Stimulated activated CD8-positive, alpha-beta memory T cell treated with anti-CD3 and anti-CD28 coated beads, Interleukin-7, amount 100 ng/mL, for 24 hours (primary cell): Measurements from ENCODE around the gene BFSP2.
"Not testable (repeated sequence)": the region's sequence is repeated elsewhere in the genome, so short reads cannot be mapped to it uniquely, and the experiment has no call there.

ENCODE experiments used
- DNase-seq: peaks from one replicate; pipeline ENCODE4 v3.0.0-alpha.2; 2020; ENCODE audit warnings: low read depth

BFSP2 gene

DNA sequence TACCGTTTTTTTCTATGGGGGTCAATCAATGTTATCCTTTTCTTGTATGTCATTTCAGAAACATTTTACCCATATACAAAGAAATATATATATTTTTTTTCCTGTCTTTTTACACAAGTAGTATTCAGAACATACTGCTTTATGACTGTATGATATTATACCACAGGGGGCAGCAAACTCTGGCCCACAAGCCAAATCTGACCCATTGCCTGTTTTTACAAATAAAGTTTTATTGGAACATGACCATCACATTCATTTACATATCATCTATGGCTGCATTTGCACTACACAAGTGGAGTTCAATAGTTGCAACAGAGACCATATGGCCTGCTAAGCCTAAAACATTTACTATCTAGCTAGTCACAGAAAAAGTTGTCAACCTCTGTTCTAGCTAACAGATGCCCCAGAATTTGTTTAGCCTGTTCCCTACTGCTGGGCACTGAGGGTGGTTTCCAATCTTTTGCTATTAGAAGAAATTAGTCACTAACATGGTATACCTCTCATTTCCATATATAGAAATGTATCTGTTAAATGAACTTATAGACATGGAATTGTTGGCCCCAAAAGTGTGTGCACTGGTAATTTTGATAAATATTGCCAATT, 57.7 kb downstream of the BFSP2 start:
- no peak for DNase-seq

DNA sequence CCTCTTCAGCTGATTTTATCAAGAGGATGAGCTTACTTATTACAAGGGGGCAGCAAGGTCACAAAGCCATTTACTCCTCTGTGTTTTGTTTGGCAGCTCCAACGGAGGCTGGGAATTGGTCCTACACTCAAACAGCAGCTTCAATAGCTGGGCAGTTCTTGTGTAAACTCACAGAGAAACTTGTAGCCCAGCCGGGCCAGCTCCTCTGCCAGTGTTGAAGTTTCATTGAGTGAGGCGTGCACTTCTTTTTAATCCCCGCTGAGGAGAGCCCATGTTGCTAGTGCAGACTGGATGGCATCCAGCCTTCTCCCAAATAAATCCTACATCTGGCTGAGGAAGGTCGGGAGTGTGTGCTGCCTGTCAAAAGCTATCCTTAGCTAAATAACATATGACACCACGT, 59.5 kb downstream of the BFSP2 start:
- no peak for DNase-seq

DNA sequence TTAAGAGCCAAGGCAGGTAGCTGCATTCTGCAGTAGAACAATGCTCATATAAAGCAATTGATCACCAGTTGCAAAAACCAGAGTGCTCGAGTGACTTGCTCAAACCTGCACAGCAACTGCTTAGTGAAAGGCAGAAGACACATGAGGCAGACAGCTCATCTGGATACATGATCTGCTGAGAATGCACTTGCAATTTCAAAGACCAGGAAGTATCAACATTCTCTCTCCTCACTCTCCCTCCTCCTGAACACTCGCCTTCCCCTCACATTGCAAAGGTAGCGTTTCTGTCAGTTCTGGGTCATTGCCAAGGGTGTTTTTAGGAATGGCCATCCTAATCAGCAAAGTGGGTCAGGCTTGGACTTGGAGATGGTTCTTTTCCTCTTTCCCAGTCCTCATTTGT, 61.0 kb downstream of the BFSP2 start:
- no peak for DNase-seq

DNA sequence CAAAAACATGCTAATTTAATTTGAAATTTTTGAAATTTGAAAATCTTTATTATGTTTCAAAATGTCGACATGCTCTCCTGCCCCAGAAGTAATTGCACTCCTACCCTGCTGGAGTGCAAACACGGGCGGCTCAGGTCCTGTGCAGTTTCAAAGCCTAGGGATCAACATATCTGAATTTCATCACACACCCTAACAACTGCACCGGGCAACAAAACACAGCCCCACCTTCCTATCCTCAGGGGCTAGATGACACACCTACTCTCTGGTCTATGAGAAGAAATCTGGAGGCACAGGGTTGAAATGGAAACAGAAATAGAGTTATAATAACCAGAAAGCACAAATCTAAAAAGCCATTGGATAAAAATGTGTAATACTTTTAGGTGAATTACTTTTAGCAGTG, 61.4 kb downstream of the BFSP2 start:
- DNase-seq, result no peak

DNA sequence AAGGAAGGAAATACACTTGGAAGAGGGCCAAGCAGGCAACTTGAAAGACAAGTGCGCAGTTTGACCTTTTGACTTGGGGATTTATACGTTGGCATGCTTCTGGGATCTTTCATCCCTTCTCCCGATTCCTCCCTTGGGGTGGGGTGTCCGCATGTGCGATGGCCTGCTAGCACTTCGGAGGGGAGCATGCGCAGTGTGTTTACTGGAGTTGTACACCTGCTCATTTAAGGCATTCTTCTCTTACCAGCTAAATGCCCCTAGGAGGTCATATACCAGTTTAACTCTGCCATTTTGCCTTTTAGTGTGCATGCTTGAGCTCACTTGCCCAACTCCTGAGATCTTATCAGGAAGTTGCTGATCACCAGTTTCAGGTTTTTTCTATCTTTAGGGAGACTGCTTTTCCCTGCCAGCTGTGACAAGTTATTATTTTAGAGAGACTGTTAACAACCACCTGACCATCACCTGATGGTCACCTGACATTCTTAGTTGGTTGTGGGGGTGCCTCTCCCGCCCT, 63.5 kb downstream of the BFSP2 start:
- no peak for DNase-seq

DNA sequence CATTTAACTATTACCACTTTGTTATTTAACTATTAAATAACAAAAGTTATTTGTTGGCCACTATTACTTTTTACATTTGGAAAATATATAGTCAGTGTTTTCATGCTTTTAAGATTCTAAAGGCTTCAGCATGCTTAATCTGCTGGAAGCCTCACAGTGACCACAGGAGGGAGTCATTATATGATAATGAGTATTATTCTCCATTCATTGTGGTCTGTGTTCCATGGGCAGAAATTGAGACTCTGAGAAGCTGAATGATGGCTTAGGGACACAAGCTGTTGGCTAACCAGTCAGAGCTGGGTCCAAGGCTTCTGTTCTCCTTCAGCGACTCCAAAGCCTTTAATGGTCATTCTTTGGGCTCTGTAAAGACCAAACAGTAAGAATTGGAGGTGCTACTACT, 64.7 kb downstream of the BFSP2 start:
- DNase-seq, result no peak

DNA sequence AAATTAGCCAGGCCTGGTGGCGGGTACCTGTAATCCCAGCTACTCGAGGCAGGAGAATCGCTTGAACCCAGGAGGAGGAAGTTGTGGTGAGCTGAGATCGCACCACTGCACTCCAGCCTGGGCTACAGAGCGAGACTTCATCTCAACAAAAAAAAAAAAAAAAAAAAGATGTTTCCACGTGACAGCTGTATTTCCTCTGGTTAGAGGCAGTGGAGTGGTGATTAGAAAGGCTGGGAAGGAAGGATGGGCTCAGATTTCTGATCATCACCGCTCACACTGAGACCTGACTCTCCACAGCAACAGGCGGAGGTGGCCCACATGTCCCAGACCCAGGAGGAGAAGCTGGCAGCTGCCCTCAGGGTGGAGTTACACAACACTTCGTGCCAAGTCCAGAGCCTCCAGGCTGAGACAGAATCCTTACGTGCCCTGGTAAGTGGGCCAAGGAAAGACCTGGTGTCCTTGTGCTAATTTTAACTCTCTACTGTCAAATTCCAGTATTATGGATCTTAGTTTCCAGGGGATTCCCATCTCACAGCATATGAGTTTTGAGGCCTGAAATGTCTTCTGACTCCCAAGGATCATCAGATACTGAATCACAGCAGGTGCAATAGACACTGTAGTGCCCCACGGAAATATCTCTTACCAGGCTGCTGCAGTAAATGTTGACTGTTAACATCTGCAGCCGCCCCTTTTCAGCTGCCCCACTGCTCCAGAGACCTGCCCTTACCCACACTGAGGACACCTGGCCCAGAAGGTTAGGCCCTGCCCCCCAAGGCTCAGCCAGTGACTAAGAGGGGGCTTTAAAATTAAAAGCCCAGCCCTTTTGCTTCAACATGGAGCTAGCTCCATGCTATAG, 66.9 kb downstream of the BFSP2 start:
- DNase-seq, result no peak

DNA sequence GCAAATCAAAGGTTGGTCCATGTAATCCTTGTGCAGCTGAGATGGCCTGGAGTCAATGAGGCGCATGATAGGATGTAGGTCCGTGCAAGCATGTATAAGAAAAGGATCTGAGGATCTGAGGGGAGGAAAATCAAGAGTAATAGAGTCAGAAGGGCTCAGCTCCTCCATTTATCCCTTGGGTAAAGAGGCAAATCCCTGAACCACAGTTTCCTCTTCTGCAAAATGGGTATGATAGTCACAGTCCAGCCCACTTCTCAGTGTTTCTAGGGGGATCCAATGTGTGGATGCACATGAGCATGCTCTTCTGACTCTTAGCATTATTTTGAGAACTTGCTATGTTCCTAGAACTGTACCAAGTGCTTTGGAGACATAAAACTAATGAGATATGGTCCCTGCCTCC, 67.9 kb downstream of the BFSP2 start:
- no peak for DNase-seq

DNA sequence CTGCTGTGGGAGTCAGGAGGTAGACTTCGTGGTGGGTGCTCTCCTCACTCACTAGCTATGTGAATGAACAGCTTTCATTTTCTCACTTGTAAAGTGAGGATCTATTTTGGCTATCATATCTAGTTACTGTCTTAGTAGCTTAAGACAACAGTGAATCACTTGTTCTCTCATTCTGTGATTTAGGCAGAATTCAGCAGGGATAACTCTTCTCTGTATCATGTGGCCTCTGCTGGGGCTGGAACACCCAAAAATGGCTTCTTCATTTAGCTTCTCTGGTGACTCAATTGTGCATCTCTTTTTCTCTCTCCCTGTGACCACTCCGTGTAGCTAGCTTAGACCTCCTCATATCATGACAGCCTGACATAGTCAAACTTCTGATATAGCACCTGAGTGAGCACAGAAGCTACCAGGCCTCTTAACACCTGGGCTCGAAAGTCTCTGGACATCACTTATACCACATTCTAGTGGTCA, 68.4 kb downstream of the BFSP2 start:
- no peak for DNase-seq

DNA sequence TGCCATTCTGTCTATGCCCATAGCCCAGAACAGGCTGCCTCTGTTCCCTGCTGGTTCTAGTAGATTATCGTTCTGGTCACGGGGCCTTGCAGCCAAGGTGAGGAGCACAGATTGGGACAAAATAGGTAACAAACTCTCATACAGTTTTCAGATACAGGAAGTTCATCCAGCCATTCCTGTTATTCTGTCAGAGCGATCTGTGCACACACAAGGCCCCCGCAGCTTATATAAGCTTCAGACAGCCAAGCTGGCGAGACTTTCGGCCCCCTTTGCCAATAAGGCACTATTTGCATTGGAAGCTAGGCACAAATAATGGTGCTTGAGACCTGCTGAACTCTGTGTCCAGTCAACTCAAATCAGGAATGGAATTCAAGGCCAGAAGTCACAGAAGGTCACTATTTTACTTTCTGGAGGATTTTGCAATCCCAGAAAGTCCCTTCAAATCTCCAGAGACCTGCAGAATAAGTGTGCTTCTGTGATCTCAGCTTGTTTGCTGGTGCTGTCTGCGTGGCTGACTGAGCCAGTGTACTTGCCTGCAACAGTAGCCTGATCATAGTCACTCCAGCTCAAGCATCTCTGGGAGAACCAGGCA, 69.4 kb downstream of the BFSP2 start:
- DNase-seq, result no peak

DNA sequence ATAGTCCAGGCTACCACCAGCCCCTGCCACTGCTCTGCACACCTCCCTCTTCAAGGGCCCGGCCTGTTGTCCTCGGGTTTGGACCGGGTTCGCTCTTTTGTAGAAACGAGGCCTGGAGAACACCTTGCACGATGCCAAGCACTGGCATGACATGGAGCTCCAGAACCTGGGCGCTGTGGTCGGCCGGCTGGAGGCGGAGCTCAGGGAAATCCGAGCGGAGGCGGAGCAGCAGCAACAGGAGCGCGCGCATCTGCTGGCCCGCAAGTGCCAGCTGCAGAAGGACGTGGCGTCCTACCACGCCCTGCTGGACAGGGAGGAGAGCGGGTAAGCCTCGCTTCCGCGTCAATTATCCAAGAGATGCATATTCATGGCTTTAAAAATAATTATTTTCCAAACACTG, 72.4 kb downstream of the BFSP2 start:
- no peak for DNase-seq

DNA sequence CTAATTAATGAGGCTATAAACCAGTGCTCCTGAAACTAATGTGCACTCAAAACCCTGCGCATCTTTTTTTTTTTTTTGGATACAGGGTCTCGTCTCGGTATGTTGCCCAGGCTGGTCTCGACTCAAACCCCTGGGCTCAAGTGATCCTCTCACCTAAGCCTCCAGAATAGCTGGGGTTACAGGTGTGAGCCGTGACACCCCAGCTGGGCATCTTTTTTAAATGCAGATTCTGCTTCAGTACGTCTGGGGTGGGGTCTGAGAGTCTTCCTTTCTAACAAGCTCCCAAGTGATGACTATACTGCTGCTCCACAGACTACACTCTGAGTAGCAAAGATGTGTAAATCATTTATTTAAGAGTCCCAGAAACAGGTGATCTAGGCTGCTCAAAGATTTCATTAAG, 73.0 kb downstream of the BFSP2 start:
- no peak for DNase-seq

DNA sequence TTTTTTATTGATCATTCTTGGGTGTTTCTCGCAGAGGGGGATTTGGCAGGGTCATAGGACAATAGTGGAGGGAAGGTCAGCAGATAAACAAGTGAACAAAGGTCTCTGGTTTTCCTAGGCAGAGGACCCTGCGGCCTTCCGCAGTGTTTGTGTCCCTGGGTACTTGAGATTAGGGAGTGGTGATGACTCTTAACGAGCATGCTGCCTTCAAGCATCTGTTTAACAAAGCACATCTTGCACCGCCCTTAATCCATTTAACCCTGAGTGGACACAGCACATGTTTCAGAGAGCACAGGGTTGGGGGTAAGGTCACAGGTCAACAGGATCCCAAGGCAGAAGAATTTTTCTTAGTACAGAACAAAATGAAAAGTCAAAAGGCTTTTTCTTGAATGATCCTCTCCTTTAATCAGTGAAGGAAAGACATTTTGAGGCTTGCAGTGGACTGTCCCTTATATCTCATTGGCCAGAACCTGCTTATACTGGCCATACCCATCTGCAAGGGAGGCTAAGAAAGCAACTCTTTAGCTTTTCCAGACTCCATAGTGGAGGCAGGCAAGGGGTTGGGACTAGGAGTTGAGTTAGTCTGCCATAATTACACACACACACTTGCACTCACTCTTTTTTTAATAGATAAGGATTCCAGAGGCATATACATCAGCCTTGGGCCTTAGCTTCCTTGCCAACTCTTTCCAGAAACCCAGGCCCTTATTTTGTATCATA, 73.8 kb downstream of the BFSP2 start:
- not testable (repeated sequence) for DNase-seq

DNA sequence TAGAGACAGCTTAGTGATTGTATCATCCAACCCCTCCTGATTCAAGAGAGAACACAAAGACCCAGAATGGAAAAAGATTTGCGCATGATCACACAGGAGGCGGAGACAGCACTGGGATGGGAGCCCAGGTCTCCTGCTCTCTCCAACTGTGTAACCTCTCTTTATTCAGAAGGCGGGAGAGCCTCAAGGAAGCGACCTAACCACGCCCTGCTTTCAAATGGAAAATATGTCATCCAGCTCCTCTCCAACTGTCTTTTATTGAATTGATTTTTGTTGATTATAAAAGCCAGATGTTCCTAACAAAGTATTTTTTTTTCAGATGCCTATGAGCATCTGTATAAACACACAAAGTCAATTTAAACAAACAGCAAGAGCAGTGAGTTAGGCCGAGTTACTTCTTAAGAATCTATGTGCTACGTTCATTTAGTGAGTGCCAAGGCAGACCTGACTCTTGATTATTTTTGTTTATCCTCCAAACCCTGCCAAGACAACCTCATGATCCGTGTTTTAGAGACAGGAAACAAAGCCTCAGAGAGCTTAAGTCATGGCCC, 74.5 kb downstream of the BFSP2 start:
- no peak for DNase-seq

DNA sequence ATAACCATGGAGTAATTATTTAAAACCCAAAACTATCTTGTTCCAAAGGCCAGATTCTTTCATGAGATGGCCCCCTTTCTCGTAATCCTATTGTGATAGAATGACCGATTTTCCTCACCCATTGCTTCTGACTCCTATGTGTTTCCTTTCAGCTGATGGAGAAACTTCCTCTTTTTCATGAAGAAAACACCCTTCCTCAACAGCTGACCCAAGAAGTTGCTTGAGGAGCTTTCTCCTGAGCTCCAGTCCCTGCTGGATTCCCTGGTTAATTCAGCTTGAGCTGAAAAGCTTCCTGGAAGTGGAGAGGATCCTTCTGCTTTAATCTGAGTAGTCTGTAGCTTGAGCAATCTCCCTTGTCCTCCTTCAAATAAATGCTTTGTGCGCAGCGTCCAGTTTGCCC, 75.0 kb downstream of the BFSP2 start:
- no peak for DNase-seq

DNA sequence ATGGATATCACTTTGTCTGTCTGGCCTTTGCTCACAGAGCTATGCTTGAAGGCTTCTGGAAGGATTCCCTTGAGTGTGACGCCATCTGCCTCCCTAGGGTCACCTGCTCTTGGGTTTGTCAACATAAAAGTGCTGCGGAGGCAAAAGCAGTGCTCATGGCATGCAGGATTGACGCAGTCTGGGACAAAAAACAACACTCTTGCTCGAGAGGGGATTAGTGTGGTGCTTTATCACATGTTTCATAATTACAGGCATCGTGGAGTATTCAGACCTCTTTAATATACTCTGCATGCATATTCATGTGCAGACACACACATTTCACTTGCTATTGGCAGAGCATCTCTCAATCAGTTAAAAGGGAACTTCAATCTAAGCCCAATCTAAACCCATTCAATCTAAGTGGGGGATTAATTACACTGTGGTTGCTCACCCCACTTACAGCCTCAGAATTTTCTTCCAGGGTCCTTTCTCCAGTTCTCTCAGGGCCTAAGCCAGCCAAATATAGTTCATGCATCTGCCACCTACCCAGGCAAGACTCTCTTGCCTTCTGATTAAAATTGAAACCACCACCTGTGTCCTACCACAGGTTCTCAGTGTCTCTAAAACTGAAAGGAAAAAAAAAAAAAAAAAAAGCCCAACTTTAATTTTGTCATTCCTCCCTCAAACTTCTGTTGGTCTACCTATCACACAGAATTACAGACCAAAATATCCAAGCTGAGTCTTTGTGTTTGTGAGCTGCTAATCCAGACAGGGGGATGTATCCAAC, 75.6 kb downstream of the BFSP2 start:
- no peak for DNase-seq

DNA sequence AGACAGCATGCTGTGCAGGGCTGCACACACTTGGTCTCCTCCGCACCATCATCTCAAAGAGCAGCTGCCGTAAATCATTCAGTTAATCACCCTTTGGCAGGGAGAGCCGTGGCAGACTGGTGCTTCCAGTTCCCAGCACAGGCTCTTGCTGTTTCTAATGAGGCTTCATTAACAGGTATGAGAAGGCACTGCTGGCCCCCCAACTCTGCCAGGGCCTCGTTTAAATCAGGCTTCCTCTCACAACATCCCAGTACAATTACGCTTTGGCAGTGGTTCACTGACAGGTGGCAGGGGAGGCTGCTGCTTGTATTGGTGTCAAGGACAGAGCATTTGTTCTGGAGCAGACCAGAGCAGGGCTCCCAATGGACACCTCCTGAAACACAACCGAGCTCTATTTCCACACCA, 77.1 kb downstream of the BFSP2 start:
- no peak for DNase-seq

DNA sequence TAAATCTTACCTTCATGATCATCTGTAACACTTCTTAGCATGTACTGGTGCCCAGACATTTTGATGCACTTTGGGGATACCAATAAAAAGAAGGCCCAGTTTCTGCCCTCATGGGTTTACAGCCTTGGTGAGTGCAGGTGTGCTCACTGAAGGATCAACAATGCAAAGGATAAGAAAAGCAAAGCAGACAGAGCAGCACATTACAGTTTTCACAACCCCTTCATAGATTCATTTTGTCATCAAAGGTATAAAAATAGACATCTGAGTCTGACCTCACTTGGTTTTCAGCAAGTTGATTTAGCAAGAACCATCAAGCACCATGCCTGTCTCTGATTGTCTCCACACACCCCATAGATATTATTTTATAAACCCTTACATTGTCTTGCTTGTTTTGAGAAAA, 77.6 kb downstream of the BFSP2 start:
- no peak for DNase-seq

DNA sequence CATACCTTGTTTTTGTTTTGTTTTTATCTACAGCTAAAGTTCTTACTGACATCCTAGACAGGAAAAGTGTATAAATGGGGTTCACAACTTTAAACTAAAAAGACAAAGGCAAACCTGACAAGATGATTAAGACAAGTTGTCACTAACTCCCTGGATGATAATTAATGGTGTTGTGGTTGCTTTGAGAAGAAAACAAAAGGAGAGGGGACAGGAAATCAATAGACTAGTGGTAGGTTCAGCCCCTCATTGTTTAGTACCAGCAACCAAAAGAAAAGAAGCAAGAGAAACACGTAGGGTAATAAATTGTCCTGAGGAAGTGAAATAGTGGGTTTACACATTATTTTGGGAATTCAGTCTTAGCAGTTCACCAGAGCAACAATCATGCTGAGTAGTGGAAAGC, 78.8 kb downstream of the BFSP2 start:
- no peak for DNase-seq

DNA sequence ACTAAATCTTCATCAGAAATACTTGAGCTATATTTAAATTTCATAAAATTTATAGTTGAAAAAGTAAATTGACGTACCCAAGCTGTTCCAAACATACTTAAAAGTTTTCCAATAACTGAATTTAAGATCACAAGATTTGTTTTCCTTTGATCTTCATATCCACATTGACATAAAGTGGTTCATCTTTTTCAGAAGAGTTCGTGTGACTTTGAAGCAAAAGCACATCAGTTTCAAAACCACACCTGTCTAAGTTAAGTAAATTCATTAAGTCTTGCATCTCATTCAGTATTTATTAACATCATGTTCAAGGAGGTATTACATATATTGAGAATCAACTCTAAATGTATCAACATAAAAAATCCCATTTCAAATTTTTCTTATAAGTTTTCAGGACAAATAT, 79.5 kb downstream of the BFSP2 start:
- no peak for DNase-seq

DNA sequence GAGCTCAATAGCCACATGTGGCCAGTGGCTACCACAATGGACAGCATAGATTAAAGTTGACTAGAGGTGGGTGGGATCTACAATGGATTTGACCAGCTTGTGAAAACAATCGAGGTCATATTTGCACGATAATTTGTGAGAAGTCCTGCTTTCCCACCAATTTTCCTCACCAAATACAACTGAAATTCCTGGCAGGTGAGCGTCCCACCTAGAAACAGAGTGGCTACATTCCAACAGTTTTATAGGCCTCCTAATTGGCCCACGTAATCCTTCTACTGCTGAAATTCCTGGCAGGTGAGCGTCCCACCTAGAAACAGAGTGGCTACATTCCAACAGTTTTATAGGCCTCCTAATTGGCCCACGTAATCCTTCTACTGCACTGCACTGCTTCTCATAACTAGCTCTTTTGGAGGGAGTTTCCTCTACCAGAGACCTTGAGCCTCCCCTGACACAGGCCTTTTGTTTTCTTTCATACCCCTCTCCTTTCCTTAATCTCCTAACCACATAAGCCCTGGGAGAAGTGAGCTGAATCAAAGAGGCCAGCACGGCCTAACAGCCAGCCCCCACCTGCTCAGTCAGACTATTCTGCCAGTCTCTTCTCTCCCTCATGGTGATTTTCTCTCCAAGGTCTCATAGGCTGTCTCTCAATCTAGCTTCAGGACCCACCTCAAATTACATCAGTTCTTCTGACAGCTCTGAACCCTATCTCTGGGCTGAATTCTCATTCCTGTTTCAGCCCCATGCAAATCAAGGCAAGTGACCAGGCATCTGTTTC, 80.2 kb downstream of the BFSP2 start:
- DNase-seq, result no peak
